Cardiac muscle cell (in vitro differentiated cells and primary cell): ENCODE results near the gene GCK. TPM values are rescaled to one million over a fixed set of nuclear protein-coding genes. Genes with fewer than 3 reads are reported as not detected.
A peak's percentile ranks its signal among the peaks of the same experiment; 100 is the strongest.
"Not testable (repeated sequence)": the region's sequence is repeated elsewhere in the genome, so short reads cannot be mapped to it uniquely, and the experiment has no call there.

ENCODE experiments used
- DNase-seq, 2 donors: peaks; one replicate each; pipeline versions ENCODE4 v3.0.0 to v3.0.0-alpha.2; 2010 to 2017; ENCODE audit warnings: low read depth in 1 of 2, low spot score in 1 of 2
- H3K27ac ChIP-seq: fragments of 200-600 bp; sonication (generic); 2 replicates; pipeline ENCODE4 v1.5.1; 2016
- H3K27me3 ChIP-seq: fragments of 200-600 bp; sonication (generic); 2 replicates; pipeline ENCODE4 v1.6.0; 2016; ENCODE audit warnings: control low read depth
- H3K36me3 ChIP-seq: fragments of 200-600 bp; sonication (generic); 2 replicates; pipeline ENCODE4 v1.5.1; 2016; ENCODE audit warnings: control low read depth
- H3K4me1 ChIP-seq: fragments of 200-600 bp; sonication (generic); 2 replicates; pipeline ENCODE4 v1.8.1; 2017; ENCODE audit warnings: low read depth, mild to moderate bottlenecking, mixed run types
- H3K4me3 ChIP-seq: fragments of 200-600 bp; sonication (generic); 2 replicates; pipeline ENCODE4 v1.5.1; 2016; ENCODE audit warnings: mild to moderate bottlenecking
- H3K9me3 ChIP-seq: fragments of 200-600 bp; sonication (generic); 2 replicates; pipeline ENCODE4 v1.5.1; 2017; ENCODE audit warnings: low read depth, mild to moderate bottlenecking, control low read depth
- polyA plus RNA-seq: library from polyadenylated mRNA; unstranded; fragments of >200 nt; fragmentation: Nextera tagmentation; extraction: Ambion mirVana; gene quantifications from 2 replicates; pipeline ENCODE4 v1.2.1, GENCODE V29; 2016
- total RNA-seq: library from RNA; depleted of rRNA; stranded (reverse); fragments of >200 nt; gene quantifications from 2 replicates; pipeline ENCODE4 v1.2.3, GENCODE V29; 2016
- TF ChIP-seq, protein P1 (sequence below): IDR thresholded peaks from 2 replicates; pipeline ENCODE4 v1.5.1; 2012; ENCODE audit warnings: low read depth, mild to moderate bottlenecking, low read length

Gene GCK
- total and polyA plus RNA-seq, 2 experiments from 2014 or later: 26.7 to 46.4 TPM

DNA sequence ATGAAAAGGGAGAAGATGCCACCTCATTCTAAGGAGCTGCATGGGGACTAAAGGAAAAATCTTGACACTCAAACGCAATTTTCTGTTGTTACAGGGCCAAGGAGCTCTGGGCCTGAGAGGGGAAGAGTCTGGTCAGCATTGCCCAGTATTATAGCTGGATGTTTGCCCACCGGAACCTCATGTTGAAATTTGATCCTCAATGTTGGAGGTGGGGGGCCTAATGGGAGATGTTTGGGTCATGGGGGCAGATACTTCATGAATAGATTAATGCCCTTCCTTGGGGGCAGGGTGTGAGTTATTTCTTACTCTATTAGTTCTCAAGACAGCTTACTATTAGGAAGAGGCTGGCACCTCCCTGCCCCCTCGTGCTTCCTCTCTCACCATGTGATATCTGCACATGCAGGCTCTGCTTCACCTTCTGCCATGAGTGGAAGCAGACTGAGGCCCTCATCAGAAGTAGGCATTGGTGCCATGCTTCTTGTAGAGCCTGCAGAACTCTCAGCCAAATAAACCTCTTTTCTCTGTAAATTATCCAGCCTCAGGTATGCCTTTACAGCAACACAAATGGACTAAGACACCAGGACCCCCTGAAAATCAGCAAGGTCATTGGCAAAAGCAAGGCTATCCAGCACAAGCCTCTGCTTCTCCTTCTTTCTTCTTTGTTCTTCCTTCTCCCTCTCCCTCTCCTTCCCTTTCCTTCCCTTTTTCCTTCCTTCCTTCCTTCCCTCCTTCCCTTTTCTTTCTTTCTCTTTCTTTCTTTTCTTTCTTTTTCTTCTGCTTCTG lies 15.1 kb downstream of the GCK start:
- TF ChIP-seq, protein P1, sequence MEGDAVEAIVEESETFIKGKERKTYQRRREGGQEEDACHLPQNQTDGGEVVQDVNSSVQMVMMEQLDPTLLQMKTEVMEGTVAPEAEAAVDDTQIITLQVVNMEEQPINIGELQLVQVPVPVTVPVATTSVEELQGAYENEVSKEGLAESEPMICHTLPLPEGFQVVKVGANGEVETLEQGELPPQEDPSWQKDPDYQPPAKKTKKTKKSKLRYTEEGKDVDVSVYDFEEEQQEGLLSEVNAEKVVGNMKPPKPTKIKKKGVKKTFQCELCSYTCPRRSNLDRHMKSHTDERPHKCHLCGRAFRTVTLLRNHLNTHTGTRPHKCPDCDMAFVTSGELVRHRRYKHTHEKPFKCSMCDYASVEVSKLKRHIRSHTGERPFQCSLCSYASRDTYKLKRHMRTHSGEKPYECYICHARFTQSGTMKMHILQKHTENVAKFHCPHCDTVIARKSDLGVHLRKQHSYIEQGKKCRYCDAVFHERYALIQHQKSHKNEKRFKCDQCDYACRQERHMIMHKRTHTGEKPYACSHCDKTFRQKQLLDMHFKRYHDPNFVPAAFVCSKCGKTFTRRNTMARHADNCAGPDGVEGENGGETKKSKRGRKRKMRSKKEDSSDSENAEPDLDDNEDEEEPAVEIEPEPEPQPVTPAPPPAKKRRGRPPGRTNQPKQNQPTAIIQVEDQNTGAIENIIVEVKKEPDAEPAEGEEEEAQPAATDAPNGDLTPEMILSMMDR: no peak

DNA sequence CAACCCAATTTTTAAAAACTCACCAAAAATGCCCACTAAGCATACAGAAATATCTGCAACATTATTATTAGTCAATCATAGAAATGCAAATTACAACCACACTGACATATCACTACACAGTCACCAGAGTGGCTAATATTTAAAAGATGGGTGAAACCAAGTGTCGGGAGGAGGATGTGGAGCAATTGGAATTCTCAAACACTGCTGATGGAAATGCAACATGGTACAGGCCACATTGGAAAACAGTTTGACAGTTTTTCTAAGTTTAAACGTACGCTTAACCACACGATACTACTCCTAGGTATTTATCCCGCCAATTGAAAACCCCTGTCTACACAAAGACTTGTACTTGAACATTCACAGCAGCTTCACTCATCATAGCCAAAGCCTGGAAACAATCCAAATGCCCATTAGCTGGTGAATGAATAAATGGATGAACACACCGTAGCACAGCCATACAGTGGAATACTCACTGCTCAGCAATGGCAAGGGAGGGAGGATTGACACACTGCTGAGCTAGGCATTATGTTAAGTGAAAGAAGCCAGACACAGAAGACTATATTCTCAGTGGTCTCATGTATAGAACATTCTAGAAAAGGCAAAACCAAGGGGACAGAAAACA lies 16.3 kb downstream of the GCK start:
- Histone ChIP-seq H3K27ac (no peak overlapping the region), H3K27me3 (no peaks in the 10 kb centered on the region), H3K4me1 (no peaks in the 10 kb centered on the region), H3K36me3 (no peaks in the 10 kb centered on the region), H3K4me3 (no peak overlapping the region), H3K9me3 (no peaks in the 10 kb centered on the region)
- TF ChIP-seq, protein P1: no peak
- no peak for DNase-seq

More for the DNA sequence above, 15.1 kb downstream of the GCK start:
- H3K4me1 ChIP-seq: no peaks in the 10 kb centered on the region
- H3K27me3 ChIP-seq: no peaks in the 10 kb centered on the region
- no peaks in the 10 kb centered on the region for H3K36me3 ChIP-seq
- no peak overlapping the region for H3K27ac ChIP-seq
- no peak overlapping the region for H3K4me3 ChIP-seq
- no peaks in the 10 kb centered on the region for H3K9me3 ChIP-seq
- no peak for DNase-seq

DNA sequence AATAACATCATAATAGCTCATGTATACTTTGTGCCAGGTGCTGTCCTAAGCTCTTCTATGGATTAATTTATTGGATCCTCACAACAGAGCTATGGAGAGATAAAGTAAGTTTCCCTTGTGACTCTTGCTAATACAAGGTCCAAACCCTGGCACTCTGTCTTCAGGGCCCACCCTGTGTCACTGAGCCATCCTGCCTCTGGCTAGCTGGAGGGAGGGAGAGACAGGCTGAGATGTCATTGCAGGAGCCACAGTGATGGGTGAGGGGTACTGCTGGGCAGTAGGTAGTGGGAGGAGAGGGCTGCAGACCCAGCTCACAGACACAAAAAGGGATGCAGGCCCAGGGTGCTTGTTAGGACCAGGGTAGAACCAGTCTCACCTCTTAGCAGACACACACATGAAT lies 16.9 kb downstream of the GCK start:
- TF ChIP-seq, protein P1: no peak
- Histone ChIP-seq H3K27ac (no peak overlapping the region), H3K27me3 (no peaks in the 10 kb centered on the region), H3K4me3 (no peak overlapping the region), H3K4me1 (no peaks in the 10 kb centered on the region), H3K36me3 (no peaks in the 10 kb centered on the region), H3K9me3 (no peaks in the 10 kb centered on the region)
- DNase-seq: no peak

DNA sequence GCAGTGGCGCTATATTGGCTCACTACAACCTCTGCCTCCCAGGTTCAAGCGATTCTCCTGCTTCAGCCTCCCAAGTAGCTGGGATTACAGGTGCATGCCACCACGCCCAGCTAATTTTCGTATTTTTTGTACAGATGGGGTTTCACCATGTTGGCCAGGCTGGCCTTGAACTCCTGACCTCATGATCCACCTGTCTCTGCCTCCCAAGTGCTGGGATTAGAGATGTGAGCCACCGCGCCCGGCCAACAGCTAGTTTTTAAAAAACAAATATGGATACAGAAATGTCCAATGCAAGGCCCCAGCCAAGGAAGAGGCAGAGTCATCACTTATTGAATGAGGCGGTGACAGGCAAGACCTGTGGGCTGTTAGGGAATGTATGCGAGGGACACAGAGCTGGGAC lies 17.3 kb downstream of the GCK start:
- not testable (repeated sequence) for H3K4me1 ChIP-seq, H3K27me3 ChIP-seq, H3K4me3 ChIP-seq, DNase-seq, H3K9me3 ChIP-seq, H3K36me3 ChIP-seq, H3K27ac ChIP-seq

DNA sequence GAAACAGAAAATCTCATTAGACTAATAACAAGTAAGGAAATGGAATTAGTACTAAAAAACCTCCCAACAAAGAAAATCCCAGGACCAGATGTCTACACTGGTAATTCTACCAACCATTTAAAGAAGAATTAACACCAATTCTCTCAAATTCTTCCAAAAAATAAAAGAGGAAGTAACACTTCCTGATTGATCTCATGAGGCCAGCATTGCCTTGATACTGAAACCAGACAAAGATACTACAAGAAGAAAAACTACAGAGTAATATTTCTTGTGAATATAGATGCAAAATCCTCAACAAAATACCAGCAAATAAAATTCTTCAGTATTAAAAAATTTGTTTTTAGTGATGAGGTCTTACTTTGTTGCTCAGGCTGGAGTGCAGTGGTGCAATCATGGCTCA lies 21.3 kb downstream of the GCK start:
- Histone ChIP-seq H3K27me3 (no peaks in the 10 kb centered on the region), H3K4me3 (no peak overlapping the region), H3K27ac (no peak overlapping the region), H3K4me1 (no peaks in the 10 kb centered on the region), H3K36me3 (no peaks in the 10 kb centered on the region), H3K9me3 (no peaks in the 10 kb centered on the region)
- no peak for DNase-seq
- TF ChIP-seq, protein P1: no peak

DNA sequence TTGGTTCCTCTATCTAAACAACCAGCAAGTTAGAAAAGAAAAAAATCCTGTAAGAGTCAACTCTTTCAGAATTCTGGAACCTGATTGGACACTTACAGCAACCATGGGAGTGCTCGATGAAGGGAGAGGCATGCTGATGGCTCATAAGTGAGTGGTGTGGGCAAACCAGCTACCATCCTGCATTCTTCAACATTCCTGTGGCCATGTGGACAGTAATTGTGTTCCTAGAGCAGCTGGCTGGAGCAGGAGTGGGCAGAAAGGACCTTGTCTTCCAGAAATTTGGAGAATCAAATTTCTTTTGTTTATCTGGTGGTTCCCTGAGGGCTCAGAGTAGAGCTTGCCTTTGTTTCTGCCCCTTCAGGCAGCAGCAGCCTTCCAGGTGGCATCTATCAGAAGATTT lies 25.6 kb downstream of the GCK start:
- H3K27ac ChIP-seq: no peak overlapping the region
- no peaks in the 10 kb centered on the region for H3K27me3 ChIP-seq
- no peaks in the 10 kb centered on the region for H3K9me3 ChIP-seq
- DNase-seq: peak in 1 of 2 donors; percentile 83
- no peak overlapping the region for H3K4me3 ChIP-seq
- no peaks in the 10 kb centered on the region for H3K36me3 ChIP-seq
- TF ChIP-seq, protein P1: no peak
- no peaks in the 10 kb centered on the region for H3K4me1 ChIP-seq
